Activated effector memory CD4-positive, alpha-beta T cell treated with anti-CD3 and anti-CD28 coated beads, Interleukin-2, amount 50 U/mL, for 16 hours (primary cell): ENCODE data around the gene NDUFAF8.
A peak's percentile ranks its signal among the peaks of the same experiment; 100 is the strongest.

Experiments used
- DNase-seq: peaks from one replicate; pipeline ENCODE4 v3.0.0-alpha.2; 2020

The NDUFAF8 gene

GRCh38 chr17:81240761-81241160, 1.6 kb downstream of the NDUFAF8 start:
- no peak for DNase-seq

DNA sequence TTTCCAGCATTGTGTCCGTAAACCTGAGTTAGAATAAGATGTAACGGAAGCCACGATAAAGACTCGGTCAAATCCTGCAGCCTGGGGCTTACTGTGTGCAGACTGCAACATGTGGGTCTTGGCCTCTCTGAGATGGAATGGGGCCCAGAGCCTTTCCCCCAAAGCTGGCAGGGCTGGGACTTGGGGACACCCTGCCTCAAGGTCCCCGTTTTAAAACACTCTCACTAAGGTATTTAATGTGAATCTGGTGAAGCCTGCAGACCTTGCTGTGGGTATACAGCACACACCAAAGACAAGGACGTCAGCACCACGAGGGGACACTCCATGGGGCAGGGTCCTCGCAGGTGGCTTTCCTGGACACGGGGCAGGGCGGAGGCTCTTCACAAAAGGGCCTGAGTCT, 2.1 kb downstream of the NDUFAF8 start:
- no peak for DNase-seq

- peak; percentile 86 for DNase-seq
These were observed 2.7 kb downstream of the NDUFAF8 start for GRCh38 chr17:81241648-81242420.

DNA sequence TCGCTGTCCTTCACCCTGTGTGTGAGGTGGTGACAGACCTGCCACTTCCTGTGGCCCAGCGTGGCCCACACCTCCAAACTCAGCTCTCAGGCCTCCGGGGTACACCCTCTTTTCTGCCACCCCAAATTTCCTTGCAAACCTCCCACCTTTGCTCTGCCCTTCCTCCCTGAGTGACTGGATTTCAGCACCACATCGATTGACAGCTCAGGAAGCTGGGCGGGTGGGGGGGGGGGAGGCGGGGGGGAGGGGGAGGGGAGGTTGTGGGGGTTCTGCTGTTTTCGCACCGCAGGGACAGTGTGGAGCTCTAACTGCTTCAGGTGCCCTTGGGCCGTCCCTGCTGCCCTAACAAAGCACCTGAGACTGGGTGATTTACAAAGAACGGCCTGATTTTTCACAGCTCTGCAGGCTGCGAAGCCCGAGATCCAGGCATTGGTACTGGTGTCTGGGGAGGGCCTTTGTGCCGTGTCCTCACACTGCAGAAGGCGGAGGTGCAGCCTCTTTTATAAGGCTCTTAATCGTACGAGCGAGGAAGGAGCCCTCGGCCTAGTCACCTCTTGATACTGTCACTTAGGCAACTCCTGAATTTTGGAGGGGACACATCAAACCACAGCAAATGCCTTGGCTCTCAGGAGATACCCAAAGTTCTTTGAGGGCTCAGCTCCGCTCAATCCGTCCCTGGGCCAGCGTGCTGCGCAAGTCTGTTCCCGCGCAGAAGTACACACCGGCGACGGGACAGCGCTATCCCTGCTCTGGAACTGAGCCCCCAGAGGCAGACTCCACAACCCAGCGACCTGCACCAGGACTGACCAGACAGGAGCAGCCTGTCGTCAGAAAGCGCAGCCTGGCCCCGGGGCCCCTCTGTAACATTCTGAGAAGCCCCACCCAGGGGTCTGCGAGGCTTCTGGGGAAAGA, 3.6 kb downstream of the NDUFAF8 start:
- no peak for DNase-seq

DNA sequence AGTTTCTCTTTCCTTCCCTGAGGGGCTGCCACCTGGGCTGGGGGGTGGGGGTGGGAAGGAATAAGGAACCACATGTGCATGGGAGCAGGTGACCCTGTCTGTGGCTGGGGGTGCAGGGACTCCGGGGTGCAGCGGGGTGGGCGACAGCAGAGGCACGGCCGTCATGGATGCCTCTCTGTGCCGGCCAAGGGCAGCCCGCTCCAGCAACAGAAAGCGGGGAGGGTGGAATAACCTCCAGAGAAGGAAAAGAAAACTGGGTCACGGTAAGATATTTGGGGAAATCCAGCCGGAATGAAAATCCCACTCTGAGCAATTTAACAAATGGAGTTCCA, 4.2 kb downstream of the NDUFAF8 start:
- DNase-seq: no peak

DNA sequence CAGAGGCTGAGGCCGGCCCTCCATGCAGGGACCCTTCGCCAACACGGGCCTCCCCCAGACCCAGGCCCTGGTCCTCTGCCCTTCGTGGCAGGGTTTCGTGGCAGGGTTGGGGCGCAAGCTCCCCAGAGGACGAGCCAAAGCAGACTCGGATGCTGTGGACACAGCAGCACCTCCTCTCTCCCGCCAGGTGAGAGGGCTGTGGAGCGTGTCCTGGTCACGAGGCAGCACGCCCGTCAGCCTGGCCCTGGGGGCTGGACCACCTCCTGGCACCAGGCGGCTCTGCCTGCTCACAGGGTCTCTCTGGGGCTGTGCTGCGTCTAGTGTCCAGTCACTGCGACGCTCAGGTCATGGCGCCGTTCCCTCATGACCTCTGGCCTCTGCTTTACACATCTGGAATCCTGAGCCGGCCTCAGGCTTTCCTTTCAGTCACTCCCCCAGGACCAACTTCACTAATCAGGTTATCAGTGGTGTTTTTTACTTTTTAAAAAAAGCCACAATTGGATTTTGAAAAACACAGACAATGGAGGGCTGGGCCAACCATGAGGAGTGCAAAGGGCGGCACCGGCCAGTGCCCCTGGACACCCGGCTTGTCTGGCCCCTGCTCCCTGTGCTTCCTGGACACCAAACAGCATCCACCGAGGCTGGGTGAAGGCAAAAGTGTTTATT, 5.4 kb downstream of the NDUFAF8 start:
- DNase-seq: no peak

DNA sequence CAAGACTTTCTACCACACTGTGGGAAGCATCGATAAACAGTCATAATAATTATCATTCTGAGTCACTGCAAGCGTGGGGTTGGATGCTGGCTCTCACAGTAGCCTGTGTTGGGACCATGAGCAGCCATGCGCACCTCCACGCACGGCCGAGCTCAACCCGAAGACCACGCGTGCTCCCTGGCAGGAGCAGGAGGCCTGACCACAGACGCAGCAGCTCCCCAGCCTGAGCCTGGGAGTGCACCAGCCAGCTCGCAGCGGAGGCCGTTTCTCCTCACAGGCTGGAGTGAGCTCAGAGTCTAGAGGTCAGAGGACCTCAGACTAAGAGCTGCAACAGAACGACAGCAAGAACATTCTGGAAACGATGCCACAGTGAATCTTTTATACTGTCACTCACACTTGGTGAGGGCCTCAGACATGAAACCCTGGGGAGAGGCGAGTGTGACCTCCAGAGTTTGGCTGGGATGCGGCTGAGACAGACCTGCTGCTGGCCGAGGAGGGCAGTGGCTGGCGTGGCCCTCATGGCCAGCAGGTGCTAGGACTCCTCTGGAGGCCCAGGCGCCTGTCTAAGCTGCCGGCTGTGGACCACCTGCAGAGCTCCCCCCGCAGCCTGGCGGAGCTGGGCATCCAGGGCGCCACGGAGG, 6.0 kb downstream of the NDUFAF8 start:
- no peak for DNase-seq

DNA sequence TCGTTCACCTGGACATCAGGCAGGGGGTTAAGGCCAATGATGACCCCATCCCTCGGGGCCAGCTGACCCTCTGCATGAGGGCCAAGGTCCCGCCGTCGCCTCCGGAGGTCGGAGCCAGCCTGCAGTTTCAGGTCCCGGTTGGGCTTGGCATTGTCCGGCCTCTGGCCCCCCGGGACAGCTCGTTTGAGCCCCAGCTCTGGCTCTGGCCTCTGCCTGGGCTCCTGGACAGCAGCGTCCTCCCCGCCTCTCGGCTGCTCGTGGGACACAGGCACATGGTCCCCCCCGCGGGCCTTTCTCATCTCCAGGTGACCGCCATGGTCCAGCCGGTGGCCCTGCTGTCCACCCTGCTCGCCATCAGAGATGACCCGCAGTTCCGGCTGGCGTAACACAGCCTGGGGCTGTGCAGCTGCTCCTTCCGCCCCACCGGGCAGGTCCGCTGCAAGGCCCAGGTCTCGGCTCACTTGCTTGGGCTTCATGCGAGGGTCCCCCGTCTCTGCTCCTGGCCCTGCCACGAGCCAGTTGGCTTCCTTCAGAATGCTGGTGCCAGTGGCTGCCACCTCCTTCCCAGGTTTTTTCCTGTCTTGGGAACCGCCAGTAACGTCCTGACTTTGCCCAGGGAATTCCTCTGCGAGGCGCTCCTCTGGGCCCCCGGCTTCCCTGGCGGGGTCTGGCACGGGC, 6.7 kb downstream of the NDUFAF8 start:
- no peak for DNase-seq

DNA sequence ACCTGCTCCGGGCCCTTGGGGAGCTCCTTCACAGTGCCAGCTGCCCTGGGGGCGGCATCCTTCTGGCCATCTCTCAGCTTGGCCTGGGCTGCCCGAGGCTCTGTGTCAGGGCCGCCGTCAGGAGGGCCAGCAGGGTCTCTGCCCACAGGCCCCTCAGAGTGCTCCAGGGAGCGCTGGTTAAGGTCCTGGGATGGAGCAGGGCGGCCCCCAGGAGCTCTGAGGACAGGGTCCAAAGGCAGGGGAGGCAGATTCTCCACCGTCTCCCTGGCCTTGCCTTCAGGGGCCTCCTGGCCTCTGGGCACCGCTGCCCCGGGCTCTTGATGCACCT, 7.2 kb downstream of the NDUFAF8 start:
- DNase-seq: no peak

DNA sequence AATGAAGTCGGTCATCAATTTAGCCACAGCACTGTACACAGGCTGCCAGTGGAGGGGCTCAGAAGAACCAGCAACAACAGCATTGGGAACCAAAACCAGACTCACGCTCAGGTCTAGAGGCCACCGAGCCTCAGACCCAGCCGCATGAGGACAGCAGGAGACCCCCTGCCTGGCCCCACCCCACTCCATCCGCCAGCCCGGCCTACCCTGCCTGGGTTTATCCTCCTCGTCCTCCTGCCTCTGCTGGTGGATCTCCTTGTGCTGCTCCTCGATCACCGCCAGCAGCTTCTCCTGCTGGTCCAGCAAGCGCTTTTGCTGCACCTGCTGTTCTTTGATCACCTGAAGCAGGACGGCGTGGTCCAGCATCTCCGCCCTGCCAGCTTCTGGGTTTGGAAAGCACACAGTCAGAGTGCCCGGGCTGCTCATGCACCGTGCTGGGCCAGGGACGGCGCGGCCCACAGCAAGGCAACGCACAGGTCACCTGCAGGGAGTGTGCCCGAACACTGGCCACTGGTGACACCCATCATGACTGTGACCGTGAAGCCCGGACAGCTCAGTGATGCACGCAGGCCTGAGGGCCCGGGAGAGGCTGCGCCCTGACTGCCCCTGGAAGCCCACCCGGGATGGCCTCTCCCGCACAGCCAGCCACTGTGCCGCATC, 7.7 kb downstream of the NDUFAF8 start:
- DNase-seq: no peak

DNA sequence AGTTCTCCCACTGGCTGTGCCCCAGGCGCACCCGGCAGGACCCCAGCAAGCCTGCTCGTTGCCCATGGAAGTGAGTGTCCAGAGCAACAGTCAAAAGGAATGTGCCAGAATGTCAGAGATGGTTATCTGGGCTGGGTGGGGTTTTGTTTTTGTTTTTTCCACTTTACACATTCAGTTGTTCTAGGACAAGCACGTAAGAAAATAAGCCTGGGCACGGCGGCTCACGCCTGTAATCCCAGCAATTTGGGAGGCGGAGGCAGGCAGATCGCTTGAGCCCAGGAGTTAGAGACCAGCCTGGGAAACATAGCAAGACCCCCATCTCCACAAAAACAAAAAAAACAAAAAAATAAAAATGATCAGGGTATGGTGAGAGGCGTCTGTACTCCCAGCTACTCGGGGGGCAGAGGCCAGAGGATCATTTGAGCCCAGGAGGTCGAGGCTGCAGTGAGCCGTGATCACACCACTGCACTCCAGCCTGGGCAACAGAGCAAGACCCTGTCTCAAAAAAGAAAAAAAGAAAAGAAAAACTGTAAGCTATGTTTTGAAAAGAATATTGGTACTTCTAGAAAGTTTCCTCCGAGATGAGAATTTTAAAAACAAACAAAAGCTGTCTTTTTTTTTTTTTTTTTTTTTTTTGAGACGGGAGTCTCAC, 8.3 kb downstream of the NDUFAF8 start:
- DNase-seq: no peak

GRCh38 chr17:81248649-81249048, 9.5 kb downstream of the NDUFAF8 start:
- no peak for DNase-seq

GRCh38 chr17:81249223-81250040, 10.3 kb downstream of the NDUFAF8 start:
- DNase-seq: no peak

DNA sequence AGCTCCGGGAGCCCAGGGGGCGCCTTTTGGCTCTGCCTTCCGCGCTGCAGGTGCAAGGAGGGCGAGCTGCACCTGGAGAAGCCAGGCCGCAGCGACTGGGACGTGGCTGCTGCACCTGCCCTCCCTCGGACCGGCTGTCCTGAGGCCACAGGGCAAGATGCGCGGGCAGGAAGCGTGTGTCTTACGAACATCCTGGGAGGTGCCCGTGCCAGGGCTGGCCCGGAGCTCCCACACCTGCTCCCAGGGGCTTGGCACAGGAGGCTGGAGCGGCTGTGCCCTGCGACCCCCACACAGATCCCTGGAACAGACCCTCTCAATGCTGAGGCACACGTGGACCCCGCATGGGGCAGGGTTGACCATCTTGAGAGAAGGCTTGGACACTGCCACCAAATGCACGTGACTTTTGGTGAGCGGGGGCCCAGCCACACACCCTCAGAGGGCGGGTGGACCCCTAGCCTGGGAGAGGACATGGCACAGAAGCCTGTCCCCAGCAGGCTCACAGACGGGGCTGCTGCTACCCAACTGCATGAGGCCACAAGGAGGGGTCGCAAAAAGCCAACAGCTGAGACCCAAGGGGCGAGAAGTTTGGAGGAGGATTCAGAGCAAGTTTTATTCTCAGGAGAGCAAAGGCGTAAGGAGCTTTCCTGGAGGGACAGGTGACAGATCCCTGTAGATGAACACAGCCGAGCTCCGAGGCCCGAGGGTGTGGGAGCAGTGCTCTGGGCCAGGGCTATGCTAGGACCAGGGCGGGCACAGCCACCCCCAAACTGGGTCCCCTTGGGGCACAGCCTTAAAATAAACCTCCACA, 11.4 kb downstream of the NDUFAF8 start:
- no peak for DNase-seq

GRCh38 chr17:81251094-81251708, 12.1 kb downstream of the NDUFAF8 start:
- DNase-seq: no peak

GRCh38 chr17:81251709-81252301, 12.7 kb downstream of the NDUFAF8 start:
- no peak for DNase-seq

DNA sequence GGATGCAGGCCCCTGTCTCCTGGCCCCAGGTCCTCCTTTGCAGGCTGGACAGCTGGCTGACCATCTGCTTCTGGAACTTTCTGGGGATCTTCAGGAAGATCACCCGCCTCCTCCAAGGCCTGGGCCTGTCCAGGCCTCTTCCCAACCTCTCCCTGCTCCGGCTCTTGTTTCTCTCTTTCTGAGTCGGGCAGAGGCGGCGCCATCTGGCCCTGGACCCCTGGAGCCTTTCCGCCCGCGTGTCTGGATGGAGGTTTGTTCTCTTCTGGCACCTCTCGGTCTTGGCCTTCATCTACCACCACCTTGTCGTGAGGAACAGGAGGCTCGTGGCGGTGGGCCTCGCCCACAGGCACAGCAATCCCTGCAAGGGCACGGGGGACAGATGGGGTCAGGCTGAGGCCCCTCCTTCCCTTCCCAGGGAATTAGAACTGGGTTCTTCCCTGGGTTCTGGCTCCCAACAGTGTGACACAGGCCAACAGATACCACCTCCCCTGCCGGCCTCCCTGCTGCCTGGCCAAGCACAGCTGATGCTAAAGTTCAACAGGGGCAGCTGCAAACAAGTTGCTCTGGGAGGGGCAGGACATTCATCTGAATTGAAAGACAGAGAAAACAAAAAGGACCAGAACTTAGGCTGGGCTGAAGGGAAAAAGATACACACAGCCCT, 13.3 kb downstream of the NDUFAF8 start:
- no peak for DNase-seq

GRCh38 chr17:81252987-81253329, 13.8 kb downstream of the NDUFAF8 start:
- no peak for DNase-seq
